HCT116 (cell line): Measurements from ENCODE around the gene CENPV. TPM values are rescaled to one million over a fixed set of nuclear protein-coding genes. Genes with fewer than 3 reads are reported as not detected.

Source experiments
- ATAC-seq: fragments of 200-7000 bp; cut with Tn5 transposase; 2 replicates; pipeline ENCODE4 v1.9.1; 2020; ENCODE audit warnings: mild to moderate bottlenecking, moderate library complexity
- BruUV-seq: library from RNA; stranded (reverse); fragments of 400-500 nt; replicated peaks from 2 replicates; lab custom pipeline; 2021; lab: Mats Ljungman, UMichigan
- CTCF ChIA-PET: fragments of 300-600 bp; sonication (Branson Sonifier 250); formaldehyde crosslinking; loops from one replicate; lab custom pipeline; 2021; ENCODE audit warnings: antibody characterized with exemption; lab: Charles Lee
- POLR2A ChIA-PET: fragments of 300-600, 350-600 bp; sonication (Branson Sonifier 250); formaldehyde crosslinking; loops from one replicate; lab custom pipeline; 2021; ENCODE audit warnings: antibody characterized with exemption; lab: Charles Lee
- RAD21 ChIA-PET, 2 experiments: fragments of 300-600 bp; sonication (Branson Sonifier 250); formaldehyde crosslinking; loops; one replicate each; lab custom pipeline; 2023; ENCODE audit warnings: low total read pairs in 2 of 2; ENCODE audit not compliant: uncharacterized antibody in 2 of 2, unreplicated experiment in 2 of 2, low non-redundant PET in 1 of 2; lab: Charles Lee
- DNase-seq: peaks from one replicate; pipeline ENCODE4 v3.0.0-alpha.2; 2010; ENCODE audit warnings: low read depth, low spot score
- H2AFZ ChIP-seq: fragments of 200-600 bp; shearing (Covaris generic), sonication (generic); 2 replicates; pipeline ENCODE4 v1.6.1; 2017; ENCODE audit warnings: low read depth, mixed run types, mixed read lengths, antibody characterized with exemption, low read length; ENCODE audit not compliant: poor library complexity, severe bottlenecking
- H3K27ac ChIP-seq: 2 replicates; pipeline ENCODE4 v1.5.1; 2012; ENCODE audit warnings: low read depth, low read length
- H3K27me3 ChIP-seq: fragments of 200-600 bp; sonication (generic); 2 replicates; pipeline ENCODE4 v1.6.1; 2016; ENCODE audit warnings: mixed run types, low read length, mixed read lengths; ENCODE audit not compliant: insufficient read depth
- H3K36me3 ChIP-seq, 2 experiments: fragments of 200-500 bp in 1 of 2; fragments of 200-600 bp in 1 of 2; sonication (Bioruptor generic) in 1 of 2; sonication (generic) in 1 of 2; 2 replicates each; pipeline versions ENCODE4 v1.5.1 to v1.6.1; 2014 to 2016; ENCODE audit warnings: low read length in 2 of 2, inconsistent platforms in 1 of 2, mixed read lengths in 1 of 2, mixed run types in 1 of 2; ENCODE audit not compliant: insufficient read depth in 2 of 2, control insufficient read depth in 1 of 2
- H3K4me1 ChIP-seq, 2 experiments: fragments of 200-600 bp in 1 of 2; sonication (generic) in 1 of 2; 2 replicates each; pipeline versions ENCODE4 v1.5.1 to v1.6.1; 2012 to 2017; ENCODE audit warnings: low read length in 2 of 2, inconsistent platforms in 1 of 2, mild to moderate bottlenecking in 1 of 2, mixed read lengths in 1 of 2, mixed run types in 1 of 2, moderate library complexity in 1 of 2; ENCODE audit not compliant: insufficient read depth in 2 of 2, control insufficient read depth in 1 of 2
- H3K4me2 ChIP-seq: fragments of 200-600 bp; sonication (generic); 2 replicates; pipeline ENCODE4 v1.6.1; 2017; ENCODE audit warnings: mixed run types, low read length, mixed read lengths
- H3K4me3 ChIP-seq, 2 experiments: fragments of 200-600 bp in 1 of 2; sonication (generic) in 1 of 2; replicated peaks in 1 of 2; 2 replicates each; pipeline ENCODE4 v1.5.1; 2011 to 2016; ENCODE audit warnings: low read length in 2 of 2, control low read depth in 1 of 2, low read depth in 1 of 2, mild to moderate bottlenecking in 1 of 2, mixed read lengths in 1 of 2, mixed run types in 1 of 2
- H3K79me2 ChIP-seq: fragments of 200-600 bp; sonication (generic); 2 replicates; pipeline ENCODE4 v1.6.1; 2017; ENCODE audit warnings: mild to moderate bottlenecking, mixed run types, low read length, moderate library complexity, mixed read lengths; ENCODE audit not compliant: insufficient read depth
- H3K9ac ChIP-seq: fragments of 200-600 bp; sonication (generic); 2 replicates; pipeline ENCODE4 v1.6.1; 2016; ENCODE audit warnings: low read length, mixed read lengths
- H3K9me2 ChIP-seq: fragments of 200-600 bp; sonication (generic), shearing (Covaris generic); 2 replicates; pipeline ENCODE4 v1.6.1; 2017; ENCODE audit warnings: mixed run types, mild to moderate bottlenecking, moderate library complexity; ENCODE audit not compliant: insufficient read depth
- H3K9me3 ChIP-seq, 2 experiments: fragments of 200-500 bp in 1 of 2; fragments of 200-600 bp in 1 of 2; sonication (Bioruptor generic) in 1 of 2; sonication (generic) in 1 of 2; 2 replicates each; pipeline ENCODE4 v1.6.1; 2014 to 2017; ENCODE audit warnings: low read length in 2 of 2, mixed read lengths in 2 of 2, inconsistent platforms in 1 of 2, low read depth in 1 of 2, mild to moderate bottlenecking in 1 of 2, mixed run types in 1 of 2, moderate library complexity in 1 of 2; ENCODE audit not compliant: control insufficient read depth in 1 of 2, insufficient read depth in 1 of 2
- H4K20me1 ChIP-seq: fragments of 200-600 bp; sonication (generic), shearing (Covaris generic); 2 replicates; pipeline ENCODE4 v1.6.1; 2017; ENCODE audit warnings: mixed run types, mild to moderate bottlenecking, moderate library complexity; ENCODE audit not compliant: insufficient read depth
- CBX3 ChIP-seq: IDR thresholded peaks from 2 replicates; pipeline ENCODE4 v1.6.1; 2012; ENCODE audit warnings: low read depth
- FOSL1 ChIP-seq: IDR thresholded peaks from 2 replicates; pipeline ENCODE4 v1.6.1; 2012; ENCODE audit warnings: low read depth
- JUND ChIP-seq: IDR thresholded peaks from 2 replicates; pipeline ENCODE4 v1.6.1; 2012
- POLR2AphosphoS5 ChIP-seq: IDR thresholded peaks from 2 replicates; pipeline ENCODE4 v1.6.1; 2011; ENCODE audit warnings: mild to moderate bottlenecking, low read depth, low read length, moderate library complexity
- SRF ChIP-seq: IDR thresholded peaks from 2 replicates; pipeline ENCODE4 v1.6.1; 2012; ENCODE audit warnings: low read depth
- ZBTB33 ChIP-seq: IDR thresholded peaks from 2 replicates; pipeline ENCODE4 v1.6.1; 2011; ENCODE audit warnings: mild to moderate bottlenecking, low read length, moderate library complexity; ENCODE audit not compliant: insufficient replicate concordance; ENCODE audit errors: extremely low read depth
- ZFX ChIP-seq: fragments of 450-650 bp; IDR thresholded peaks from 2 replicates; pipeline ENCODE4 v1.6.1; 2017
- intact Hi-C: fragments of 100-400 bp; cut with micrococcal nuclease; formaldehyde crosslinking; loops from 2 replicates; pipeline ENCODE4 v1.10.0; 2022
- total RNA-seq: library from RNA; stranded (reverse); gene quantifications from one replicate; pipeline ENCODE4 v1.2.1, GENCODE V29; 2021; ENCODE audit not compliant: unreplicated experiment
- TF ChIP-seq, protein P1 (sequence below): IDR thresholded peaks from 2 replicates; pipeline ENCODE4 v1.6.1; 2012; ENCODE audit warnings: low read depth
- TF ChIP-seq, protein P2 (sequence below): IDR thresholded peaks from 2 replicates; pipeline ENCODE4 v1.6.1; 2012

CENPV gene
- total RNA-seq, 1 experiment from 2014 or later: 84.7 TPM

DNA sequence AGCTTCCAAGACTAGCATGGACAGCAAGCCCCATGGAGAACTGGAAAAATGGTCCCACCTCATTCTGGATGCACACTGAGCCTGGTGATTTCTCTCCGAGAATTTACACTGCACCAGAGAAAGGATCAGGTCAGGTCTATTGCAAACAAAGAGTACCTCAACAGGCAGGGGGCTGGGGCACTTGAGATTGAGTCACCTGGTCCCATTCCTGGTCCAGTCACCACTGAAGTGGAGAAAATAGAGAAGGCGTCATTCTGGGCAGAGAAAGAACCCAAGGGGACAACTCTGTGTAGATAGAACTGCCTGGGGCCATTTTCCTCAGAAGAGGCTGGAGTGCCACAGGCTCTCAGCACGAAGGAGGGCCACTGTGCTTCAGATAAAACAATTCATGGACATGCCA lies 38.4 kb downstream of the CENPV start:
- Histone ChIP-seq H3K27me3 (no peaks in the 10 kb centered on the region), H4K20me1 (no peaks in the 10 kb centered on the region), H3K9ac (no peak overlapping the region), H3K4me1 (no peaks in the 10 kb centered on the region), H3K9me3 (no peaks in the 10 kb centered on the region), H3K36me3 (no peaks in the 10 kb centered on the region), H3K4me2 (no peak overlapping the region), H3K9me2 (no peaks in the 10 kb centered on the region), H3K27ac (no peak overlapping the region), H3K4me3 (no peak overlapping the region), H2AFZ (no peak overlapping the region), H3K79me2 (no peaks in the 10 kb centered on the region)
- no peak for ATAC-seq
- CTCF ChIA-PET: no interaction called here
- POLR2A ChIA-PET: no interaction called here
- intact Hi-C loops: no loop called here
- RAD21 ChIA-PET: no interaction called here
- BruUV-seq: no TSS peak
- DNase-seq: no peak
- TF ChIP-seq JUND (no peak), ZFX (no peak), SRF (no peak), FOSL1 (no peak), CBX3 (no peak), POLR2AphosphoS5 (no peak), ZBTB33 (no peak)
- TF ChIP-seq, protein P1, sequence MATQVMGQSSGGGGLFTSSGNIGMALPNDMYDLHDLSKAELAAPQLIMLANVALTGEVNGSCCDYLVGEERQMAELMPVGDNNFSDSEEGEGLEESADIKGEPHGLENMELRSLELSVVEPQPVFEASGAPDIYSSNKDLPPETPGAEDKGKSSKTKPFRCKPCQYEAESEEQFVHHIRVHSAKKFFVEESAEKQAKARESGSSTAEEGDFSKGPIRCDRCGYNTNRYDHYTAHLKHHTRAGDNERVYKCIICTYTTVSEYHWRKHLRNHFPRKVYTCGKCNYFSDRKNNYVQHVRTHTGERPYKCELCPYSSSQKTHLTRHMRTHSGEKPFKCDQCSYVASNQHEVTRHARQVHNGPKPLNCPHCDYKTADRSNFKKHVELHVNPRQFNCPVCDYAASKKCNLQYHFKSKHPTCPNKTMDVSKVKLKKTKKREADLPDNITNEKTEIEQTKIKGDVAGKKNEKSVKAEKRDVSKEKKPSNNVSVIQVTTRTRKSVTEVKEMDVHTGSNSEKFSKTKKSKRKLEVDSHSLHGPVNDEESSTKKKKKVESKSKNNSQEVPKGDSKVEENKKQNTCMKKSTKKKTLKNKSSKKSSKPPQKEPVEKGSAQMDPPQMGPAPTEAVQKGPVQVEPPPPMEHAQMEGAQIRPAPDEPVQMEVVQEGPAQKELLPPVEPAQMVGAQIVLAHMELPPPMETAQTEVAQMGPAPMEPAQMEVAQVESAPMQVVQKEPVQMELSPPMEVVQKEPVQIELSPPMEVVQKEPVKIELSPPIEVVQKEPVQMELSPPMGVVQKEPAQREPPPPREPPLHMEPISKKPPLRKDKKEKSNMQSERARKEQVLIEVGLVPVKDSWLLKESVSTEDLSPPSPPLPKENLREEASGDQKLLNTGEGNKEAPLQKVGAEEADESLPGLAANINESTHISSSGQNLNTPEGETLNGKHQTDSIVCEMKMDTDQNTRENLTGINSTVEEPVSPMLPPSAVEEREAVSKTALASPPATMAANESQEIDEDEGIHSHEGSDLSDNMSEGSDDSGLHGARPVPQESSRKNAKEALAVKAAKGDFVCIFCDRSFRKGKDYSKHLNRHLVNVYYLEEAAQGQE: no peak
- TF ChIP-seq, protein P2, sequence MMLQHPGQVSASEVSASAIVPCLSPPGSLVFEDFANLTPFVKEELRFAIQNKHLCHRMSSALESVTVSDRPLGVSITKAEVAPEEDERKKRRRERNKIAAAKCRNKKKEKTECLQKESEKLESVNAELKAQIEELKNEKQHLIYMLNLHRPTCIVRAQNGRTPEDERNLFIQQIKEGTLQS: no peak
